Measurements from ENCODE around the gene PLXDC1. TPM values are rescaled to one million over a fixed set of nuclear protein-coding genes. Genes with fewer than 3 reads are reported as not detected.

PLXDC1 gene
- total RNA-seq: 17.1 and 19.7 TPM in 2 replicates
- long read RNA-seq, full-length matches to known transcripts: 3 of 19 reads
- long read RNA-seq, partial matches to known transcripts: 4 of 19 reads
- long read RNA-seq, other reads (novel, unspliced or antisense): 12 of 19 reads

- no peak for DNase-seq (ENCODE audit: extremely low spot score, unreplicated experiment)
- peaks cover 26% of the 10 kb centered on the region for H3K4me1 Mint-ChIP-seq (ENCODE audit: unreplicated experiment)
- H3K4me3 Mint-ChIP-seq (ENCODE audit: unreplicated experiment): peak within 1 kb of the TSS; percentile 91
- H3K27ac Mint-ChIP-seq (ENCODE audit: unreplicated experiment): peak within 1 kb of the TSS; percentile 90
- no peak for TF ChIP-seq CTCF (IDR thresholded peaks at IDR 0.05)
- no peaks in the 10 kb centered on the region for H3K27me3 Mint-ChIP-seq (ENCODE audit: unreplicated experiment)
- H3K9me3 Mint-ChIP-seq (ENCODE audit: unreplicated experiment): no peaks in the 10 kb centered on the region
- H3K36me3 Mint-ChIP-seq (ENCODE audit: unreplicated experiment): no peaks in the 10 kb centered on the region
Observed at GRCh38 chr17:39151150-39151942, at the start of gene PLXDC1. Gene PLXDC1, minus strand, starts transcription at chr17:39151637. Its CDS starts 200 bp downstream, at chr17:39151437.

GRCh38 chr17:39200957-39201510, 49.6 kb upstream of the PLXDC1 start:
- DNase-seq (ENCODE audit: extremely low spot score, unreplicated experiment): no peak
- peak overlapping the region; percentile 99 for H3K27ac Mint-ChIP-seq (ENCODE audit: unreplicated experiment)
- peaks cover 28% of the 10 kb centered on the region for H3K36me3 Mint-ChIP-seq (ENCODE audit: unreplicated experiment)
- no peaks in the 10 kb centered on the region for H3K9me3 Mint-ChIP-seq (ENCODE audit: unreplicated experiment)
- H3K4me1 Mint-ChIP-seq (ENCODE audit: unreplicated experiment): peaks cover 40% of the 10 kb centered on the region
- H3K4me3 Mint-ChIP-seq (ENCODE audit: unreplicated experiment): peak overlapping the region; percentile 96
- H3K27me3 Mint-ChIP-seq (ENCODE audit: unreplicated experiment): no peaks in the 10 kb centered on the region
- no peak for TF ChIP-seq CTCF (IDR thresholded peaks at IDR 0.05)

GRCh38 chr17:39200070-39200879, 48.8 kb upstream of the PLXDC1 start, which contains the start of gene RPL19:
Gene RPL19, plus strand, starts transcription at chr17:39200283. Its CDS starts 62 bp downstream, at chr17:39200345.
- Mint-ChIP-seq H3K9me3 (ENCODE audit: unreplicated experiment) (no peaks in the 10 kb centered on the region), H3K27me3 (ENCODE audit: unreplicated experiment) (no peaks in the 10 kb centered on the region)
- peak; percentile 91 for DNase-seq (ENCODE audit: extremely low spot score, unreplicated experiment)

GRCh38 chr17:39199820-39200069, 48.3 kb upstream of the PLXDC1 start:
- Mint-ChIP-seq H3K27ac (ENCODE audit: unreplicated experiment) (peak overlapping the region; percentile 99), H3K27me3 (ENCODE audit: unreplicated experiment) (no peaks in the 10 kb centered on the region), H3K4me3 (ENCODE audit: unreplicated experiment) (peak overlapping the region; percentile 96), H3K36me3 (ENCODE audit: unreplicated experiment) (peaks cover 26% of the 10 kb centered on the region), H3K9me3 (ENCODE audit: unreplicated experiment) (no peaks in the 10 kb centered on the region), H3K4me1 (ENCODE audit: unreplicated experiment) (peaks cover 48% of the 10 kb centered on the region)
- no peak for TF ChIP-seq CTCF (IDR thresholded peaks at IDR 0.05)
- DNase-seq (ENCODE audit: extremely low spot score, unreplicated experiment): peak; percentile 92

More at GRCh38 chr17:39200070-39200879, 48.8 kb upstream of the PLXDC1 start, which contains the start of gene RPL19:
- TF ChIP-seq CTCF (IDR thresholded peaks at IDR 0.05): no peak
- peak within 1 kb of the TSS; percentile 99 for H3K27ac Mint-ChIP-seq (ENCODE audit: unreplicated experiment)
- peak within 1 kb of the TSS; percentile 96 for H3K4me3 Mint-ChIP-seq (ENCODE audit: unreplicated experiment)
- peaks cover 28% of the 10 kb centered on the region for H3K36me3 Mint-ChIP-seq (ENCODE audit: unreplicated experiment)
- H3K4me1 Mint-ChIP-seq (ENCODE audit: unreplicated experiment): peaks cover 44% of the 10 kb centered on the region

Data from osteocyte (in vitro differentiated cells).